ENCODE measurements around the gene B4GALT1.
"Not testable (repeated sequence)": the region's sequence is repeated elsewhere in the genome, so short reads cannot be mapped to it uniquely, and the experiment has no call there.

Gene B4GALT1

GRCh38 chr9:33101104-33101951, 65.8 kb downstream of the B4GALT1 start:
- no peak for DNase-seq

- no peak for DNase-seq
These were observed 67.4 kb downstream of the B4GALT1 start for GRCh38 chr9:33099754-33100153.

- DNase-seq, result no peak
These were observed 69.9 kb downstream of the B4GALT1 start for GRCh38 chr9:33097192-33097591.

DNA sequence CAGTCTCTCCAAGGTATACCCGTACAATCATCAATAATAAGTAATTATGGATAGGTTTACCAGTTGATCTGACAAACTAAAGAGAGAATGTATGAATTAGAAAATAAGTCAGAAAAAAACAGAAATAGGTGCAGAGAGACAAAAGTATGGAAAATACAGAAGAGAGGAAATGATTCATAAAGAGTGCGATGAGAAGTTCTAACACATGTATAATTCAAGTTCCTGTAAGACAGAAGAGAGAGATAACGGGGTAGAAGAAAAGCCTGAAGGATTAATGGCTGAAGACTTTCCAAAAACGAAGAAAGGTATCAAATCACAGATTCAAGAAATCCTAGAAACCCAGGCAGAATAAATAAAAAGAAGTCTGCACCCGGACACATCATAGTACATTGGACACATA, 74.5 kb downstream of the B4GALT1 start:
- no peak for DNase-seq

- not testable (repeated sequence) for DNase-seq
These were observed 81.5 kb downstream of the B4GALT1 start for GRCh38 chr9:33085672-33086071.

DNA sequence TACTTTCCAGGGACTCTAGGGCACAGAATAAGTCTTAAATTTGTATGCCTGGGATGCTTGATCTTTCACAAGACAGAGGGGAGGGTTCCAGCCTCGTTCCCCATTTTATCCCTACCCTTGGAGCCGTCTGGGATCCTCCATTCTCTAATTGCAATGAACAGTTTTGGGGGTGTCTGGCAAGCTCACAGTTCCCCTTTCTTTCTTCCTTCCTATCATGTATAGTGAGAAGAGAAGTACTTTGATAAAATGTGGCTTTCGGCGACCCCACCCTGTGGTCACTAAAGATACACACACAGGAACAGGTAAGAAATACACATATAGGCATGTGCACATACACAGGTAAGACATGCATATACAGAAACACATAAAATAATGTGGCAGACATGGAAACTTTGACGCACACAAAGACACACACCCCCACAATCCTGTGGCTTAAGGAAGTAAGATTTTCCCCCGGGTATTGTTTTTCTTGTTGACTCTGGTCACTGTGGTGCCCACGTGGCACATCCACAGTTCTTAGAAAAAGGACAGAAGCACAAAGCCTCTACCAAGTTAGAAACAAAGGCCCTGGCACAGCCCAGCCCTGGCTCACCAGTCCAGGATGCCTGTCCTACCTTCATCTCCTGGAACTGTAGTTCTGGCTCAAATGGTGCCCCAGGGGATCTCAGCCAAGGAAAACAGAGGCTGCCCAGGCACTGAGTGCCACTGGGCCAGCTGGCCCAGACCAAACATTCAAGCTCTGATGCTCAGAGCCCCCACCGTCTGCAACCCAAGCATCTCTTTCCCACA, 84.4 kb downstream of the B4GALT1 start:
- no peak for DNase-seq

GRCh38 chr9:33082128-33082527, 85.0 kb downstream of the B4GALT1 start:
- DNase-seq, result no peak

DNA sequence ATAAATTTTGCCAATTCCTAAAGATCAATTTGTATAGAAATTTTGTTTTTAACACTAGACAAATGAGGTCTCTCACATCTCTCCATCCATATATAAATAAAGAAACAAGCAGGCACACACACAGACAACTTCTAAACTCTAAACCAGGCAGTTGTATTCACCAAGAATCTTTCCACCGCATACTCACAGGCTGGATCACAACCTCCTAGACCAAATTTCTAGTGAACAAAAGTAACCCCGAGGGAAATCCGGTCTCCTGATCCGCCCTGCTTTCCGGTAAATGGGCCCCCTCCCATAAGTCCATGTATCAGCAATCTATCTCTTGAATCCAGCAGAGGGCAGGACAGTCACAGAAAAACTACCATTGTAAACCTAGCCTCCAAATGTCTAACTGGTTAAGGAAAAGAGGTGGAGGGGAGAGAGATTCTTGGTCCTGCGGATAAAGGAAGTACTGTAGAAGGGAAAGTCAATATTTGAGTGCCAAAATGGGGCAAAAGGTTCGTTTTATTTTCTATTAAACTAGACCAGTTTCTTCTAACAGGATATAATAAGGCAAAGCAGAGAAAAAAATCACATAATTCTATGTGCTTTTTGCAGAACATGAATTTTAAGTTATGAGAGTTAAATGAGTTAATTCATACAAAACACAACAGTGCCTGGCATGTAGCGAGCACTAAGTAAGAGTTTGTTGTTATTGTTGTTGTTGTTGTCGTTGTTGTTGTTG, 85.8 kb downstream of the B4GALT1 start:
- peak; percentile 34 for DNase-seq

GRCh38 chr9:33080534-33080933, 86.6 kb downstream of the B4GALT1 start:
- DNase-seq, result no peak

DNA sequence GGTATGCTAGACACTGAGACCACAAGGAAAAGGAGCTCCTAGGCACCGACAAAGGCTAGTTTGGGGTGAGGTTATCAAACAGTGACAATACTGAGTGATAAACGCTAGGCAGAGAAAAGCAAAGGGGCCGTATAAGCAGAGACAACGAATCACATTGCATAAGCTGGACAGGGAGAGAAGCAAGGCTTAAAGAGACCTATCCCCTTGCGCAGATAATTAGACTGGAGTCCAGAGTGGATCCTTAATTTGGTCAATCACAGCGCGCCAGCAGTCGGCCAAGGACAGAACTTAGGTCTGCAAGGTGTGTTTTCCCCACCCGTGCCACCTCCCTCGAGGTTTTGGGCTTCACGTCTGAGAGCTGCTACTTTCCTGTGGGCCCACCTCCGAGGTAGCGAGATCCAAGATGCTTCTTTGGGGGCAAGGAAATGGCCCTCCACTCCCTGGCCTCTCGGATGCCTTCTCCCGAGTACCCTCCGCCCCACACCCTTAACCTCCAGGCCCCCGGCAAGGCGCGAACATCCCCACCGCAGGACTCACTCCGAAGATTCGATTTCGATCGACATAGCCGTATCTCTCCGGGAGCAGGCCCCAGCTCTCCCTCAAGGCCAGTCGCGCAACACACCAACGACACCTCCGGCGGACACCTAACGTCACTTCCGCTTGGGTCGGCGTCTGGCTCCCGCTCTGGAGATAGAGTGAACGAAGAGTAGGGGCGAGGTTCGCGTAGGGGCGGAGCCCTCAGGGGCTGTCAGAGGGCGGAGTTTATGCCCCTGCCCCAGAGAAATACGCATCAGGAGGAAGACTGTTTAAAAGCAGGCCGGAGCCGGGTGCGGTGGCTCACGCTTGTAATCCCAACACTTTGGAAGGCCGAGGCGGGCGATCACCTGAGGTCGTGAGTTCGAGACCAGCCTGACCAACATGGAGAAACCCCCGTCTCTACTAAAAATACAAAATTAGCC, 90.8 kb downstream of the B4GALT1 start, which contains the start of gene SMU1:
Gene SMU1 (minus strand): TSS at position 629 of the 959 bp plus-strand sequence. CDS start 66 bp downstream, at position 563.
- peak; percentile 92 for DNase-seq

GRCh38 chr9:33068991-33069390, 98.1 kb downstream of the B4GALT1 start:
- no peak for DNase-seq

GRCh38 chr9:33065157-33066076, 101.7 kb downstream of the B4GALT1 start:
- no peak for DNase-seq
